ENCODE data around the gene COLGALT1. TPM values are rescaled to one million over a fixed set of nuclear protein-coding genes. Genes with fewer than 3 reads are reported as not detected.

COLGALT1 gene
- total and polyA plus RNA-seq, 2 experiments from 2014 or later: 18.2 to 63.4 TPM

DNA sequence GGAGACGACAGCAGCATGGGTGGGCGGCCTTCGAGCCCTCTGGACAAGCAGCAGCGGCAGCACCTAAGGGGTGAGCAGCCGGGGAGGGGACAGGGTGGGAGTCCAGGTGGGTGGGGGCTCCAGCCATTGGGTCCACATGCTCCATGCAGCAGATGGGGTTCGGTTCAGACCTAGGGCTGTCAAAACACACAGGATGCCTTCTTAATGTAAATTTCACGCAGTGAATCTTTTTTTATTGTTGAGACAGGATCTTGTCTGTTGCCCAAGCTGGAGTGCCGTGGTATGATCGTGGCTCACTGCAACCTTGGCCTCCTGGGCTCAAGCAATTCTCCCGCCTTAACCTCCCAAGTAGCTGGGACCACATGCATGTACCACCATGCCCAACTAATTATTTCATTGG, 28.1 kb upstream of the COLGALT1 start:
- no peaks in the 10 kb centered on the region for H3K79me2 ChIP-seq (replicated peaks; ENCODE audit: insufficient read depth)
- H3K4me3 ChIP-seq: no peak overlapping the region
- no peak overlapping the region for H3K4me2 ChIP-seq
- TF ChIP-seq ZNF114 (CRISPR knock-in tag; IDR thresholded peaks at IDR 0.05) (no peak), POLR2AphosphoS5 (IDR thresholded peaks at IDR 0.05; ENCODE audit: low read depth) (no peak), EZH2 (IDR thresholded peaks at IDR 0.05; ENCODE audit: low read depth, unreplicated experiment) (no peak), CREB1 (CRISPR knock-in tag; IDR thresholded peaks at IDR 0.05; ENCODE audit: low read depth) (no peak), STAT1 (IDR thresholded peaks at IDR 0.05; ENCODE audit: unreplicated experiment) (no peak), EZH2phosphoT487 (IDR thresholded peaks at IDR 0.05; ENCODE audit: unreplicated experiment) (no peak), JUNB (IDR thresholded peaks at IDR 0.05; ENCODE audit: unreplicated experiment) (no peak), NANOG (IDR thresholded peaks at IDR 0.05; ENCODE audit: borderline replicate concordance) (no peak)
- TF ChIP-seq, protein P1, sequence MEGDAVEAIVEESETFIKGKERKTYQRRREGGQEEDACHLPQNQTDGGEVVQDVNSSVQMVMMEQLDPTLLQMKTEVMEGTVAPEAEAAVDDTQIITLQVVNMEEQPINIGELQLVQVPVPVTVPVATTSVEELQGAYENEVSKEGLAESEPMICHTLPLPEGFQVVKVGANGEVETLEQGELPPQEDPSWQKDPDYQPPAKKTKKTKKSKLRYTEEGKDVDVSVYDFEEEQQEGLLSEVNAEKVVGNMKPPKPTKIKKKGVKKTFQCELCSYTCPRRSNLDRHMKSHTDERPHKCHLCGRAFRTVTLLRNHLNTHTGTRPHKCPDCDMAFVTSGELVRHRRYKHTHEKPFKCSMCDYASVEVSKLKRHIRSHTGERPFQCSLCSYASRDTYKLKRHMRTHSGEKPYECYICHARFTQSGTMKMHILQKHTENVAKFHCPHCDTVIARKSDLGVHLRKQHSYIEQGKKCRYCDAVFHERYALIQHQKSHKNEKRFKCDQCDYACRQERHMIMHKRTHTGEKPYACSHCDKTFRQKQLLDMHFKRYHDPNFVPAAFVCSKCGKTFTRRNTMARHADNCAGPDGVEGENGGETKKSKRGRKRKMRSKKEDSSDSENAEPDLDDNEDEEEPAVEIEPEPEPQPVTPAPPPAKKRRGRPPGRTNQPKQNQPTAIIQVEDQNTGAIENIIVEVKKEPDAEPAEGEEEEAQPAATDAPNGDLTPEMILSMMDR (conservative IDR thresholded peaks at IDR 0.05; ENCODE audit: low read depth in 2 of 2): no peak
- TF ChIP-seq, protein P2, sequence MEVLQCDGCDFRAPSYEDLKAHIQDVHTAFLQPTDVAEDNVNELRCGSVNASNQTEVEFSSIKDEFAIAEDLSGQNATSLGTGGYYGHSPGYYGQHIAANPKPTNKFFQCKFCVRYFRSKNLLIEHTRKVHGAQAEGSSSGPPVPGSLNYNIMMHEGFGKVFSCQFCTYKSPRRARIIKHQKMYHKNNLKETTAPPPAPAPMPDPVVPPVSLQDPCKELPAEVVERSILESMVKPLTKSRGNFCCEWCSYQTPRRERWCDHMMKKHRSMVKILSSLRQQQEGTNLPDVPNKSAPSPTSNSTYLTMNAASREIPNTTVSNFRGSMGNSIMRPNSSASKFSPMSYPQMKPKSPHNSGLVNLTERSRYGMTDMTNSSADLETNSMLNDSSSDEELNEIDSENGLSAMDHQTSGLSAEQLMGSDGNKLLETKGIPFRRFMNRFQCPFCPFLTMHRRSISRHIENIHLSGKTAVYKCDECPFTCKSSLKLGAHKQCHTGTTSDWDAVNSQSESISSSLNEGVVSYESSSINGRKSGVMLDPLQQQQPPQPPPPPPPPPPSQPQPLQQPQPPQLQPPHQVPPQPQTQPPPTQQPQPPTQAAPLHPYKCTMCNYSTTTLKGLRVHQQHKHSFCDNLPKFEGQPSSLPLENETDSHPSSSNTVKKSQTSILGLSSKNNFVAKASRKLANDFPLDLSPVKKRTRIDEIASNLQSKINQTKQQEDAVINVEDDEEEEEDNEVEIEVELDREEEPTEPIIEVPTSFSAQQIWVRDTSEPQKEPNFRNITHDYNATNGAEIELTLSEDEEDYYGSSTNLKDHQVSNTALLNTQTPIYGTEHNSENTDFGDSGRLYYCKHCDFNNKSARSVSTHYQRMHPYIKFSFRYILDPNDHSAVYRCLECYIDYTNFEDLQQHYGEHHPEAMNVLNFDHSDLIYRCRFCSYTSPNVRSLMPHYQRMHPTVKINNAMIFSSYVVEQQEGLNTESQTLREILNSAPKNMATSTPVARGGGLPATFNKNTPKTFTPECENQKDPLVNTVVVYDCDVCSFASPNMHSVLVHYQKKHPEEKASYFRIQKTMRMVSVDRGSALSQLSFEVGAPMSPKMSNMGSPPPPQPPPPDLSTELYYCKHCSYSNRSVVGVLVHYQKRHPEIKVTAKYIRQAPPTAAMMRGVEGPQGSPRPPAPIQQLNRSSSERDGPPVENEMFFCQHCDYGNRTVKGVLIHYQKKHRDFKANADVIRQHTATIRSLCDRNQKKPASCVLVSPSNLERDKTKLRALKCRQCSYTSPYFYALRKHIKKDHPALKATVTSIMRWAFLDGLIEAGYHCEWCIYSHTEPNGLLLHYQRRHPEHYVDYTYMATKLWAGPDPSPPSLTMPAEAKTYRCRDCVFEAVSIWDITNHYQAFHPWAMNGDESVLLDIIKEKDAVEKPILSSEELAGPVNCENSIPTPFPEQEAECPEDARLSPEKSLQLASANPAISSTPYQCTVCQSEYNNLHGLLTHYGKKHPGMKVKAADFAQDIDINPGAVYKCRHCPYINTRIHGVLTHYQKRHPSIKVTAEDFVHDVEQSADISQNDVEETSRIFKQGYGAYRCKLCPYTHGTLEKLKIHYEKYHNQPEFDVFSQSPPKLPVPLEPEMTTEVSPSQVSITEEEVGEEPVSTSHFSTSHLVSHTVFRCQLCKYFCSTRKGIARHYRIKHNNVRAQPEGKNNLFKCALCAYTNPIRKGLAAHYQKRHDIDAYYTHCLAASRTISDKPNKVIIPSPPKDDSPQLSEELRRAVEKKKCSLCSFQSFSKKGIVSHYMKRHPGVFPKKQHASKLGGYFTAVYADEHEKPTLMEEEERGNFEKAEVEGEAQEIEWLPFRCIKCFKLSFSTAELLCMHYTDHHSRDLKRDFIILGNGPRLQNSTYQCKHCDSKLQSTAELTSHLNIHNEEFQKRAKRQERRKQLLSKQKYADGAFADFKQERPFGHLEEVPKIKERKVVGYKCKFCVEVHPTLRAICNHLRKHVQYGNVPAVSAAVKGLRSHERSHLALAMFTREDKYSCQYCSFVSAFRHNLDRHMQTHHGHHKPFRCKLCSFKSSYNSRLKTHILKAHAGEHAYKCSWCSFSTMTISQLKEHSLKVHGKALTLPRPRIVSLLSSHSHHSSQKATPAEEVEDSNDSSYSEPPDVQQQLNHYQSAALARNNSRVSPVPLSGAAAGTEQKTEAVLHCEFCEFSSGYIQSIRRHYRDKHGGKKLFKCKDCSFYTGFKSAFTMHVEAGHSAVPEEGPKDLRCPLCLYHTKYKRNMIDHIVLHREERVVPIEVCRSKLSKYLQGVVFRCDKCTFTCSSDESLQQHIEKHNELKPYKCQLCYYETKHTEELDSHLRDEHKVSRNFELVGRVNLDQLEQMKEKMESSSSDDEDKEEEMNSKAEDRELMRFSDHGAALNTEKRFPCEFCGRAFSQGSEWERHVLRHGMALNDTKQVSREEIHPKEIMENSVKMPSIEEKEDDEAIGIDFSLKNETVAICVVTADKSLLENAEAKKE (CRISPR knock-in tag; IDR thresholded peaks at IDR 0.05): no peak
- TF ChIP-seq, protein P3, sequence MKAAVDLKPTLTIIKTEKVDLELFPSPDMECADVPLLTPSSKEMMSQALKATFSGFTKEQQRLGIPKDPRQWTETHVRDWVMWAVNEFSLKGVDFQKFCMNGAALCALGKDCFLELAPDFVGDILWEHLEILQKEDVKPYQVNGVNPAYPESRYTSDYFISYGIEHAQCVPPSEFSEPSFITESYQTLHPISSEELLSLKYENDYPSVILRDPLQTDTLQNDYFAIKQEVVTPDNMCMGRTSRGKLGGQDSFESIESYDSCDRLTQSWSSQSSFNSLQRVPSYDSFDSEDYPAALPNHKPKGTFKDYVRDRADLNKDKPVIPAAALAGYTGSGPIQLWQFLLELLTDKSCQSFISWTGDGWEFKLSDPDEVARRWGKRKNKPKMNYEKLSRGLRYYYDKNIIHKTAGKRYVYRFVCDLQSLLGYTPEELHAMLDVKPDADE (IDR thresholded peaks at IDR 0.05): no peak
- TF ChIP-seq, protein P4, sequence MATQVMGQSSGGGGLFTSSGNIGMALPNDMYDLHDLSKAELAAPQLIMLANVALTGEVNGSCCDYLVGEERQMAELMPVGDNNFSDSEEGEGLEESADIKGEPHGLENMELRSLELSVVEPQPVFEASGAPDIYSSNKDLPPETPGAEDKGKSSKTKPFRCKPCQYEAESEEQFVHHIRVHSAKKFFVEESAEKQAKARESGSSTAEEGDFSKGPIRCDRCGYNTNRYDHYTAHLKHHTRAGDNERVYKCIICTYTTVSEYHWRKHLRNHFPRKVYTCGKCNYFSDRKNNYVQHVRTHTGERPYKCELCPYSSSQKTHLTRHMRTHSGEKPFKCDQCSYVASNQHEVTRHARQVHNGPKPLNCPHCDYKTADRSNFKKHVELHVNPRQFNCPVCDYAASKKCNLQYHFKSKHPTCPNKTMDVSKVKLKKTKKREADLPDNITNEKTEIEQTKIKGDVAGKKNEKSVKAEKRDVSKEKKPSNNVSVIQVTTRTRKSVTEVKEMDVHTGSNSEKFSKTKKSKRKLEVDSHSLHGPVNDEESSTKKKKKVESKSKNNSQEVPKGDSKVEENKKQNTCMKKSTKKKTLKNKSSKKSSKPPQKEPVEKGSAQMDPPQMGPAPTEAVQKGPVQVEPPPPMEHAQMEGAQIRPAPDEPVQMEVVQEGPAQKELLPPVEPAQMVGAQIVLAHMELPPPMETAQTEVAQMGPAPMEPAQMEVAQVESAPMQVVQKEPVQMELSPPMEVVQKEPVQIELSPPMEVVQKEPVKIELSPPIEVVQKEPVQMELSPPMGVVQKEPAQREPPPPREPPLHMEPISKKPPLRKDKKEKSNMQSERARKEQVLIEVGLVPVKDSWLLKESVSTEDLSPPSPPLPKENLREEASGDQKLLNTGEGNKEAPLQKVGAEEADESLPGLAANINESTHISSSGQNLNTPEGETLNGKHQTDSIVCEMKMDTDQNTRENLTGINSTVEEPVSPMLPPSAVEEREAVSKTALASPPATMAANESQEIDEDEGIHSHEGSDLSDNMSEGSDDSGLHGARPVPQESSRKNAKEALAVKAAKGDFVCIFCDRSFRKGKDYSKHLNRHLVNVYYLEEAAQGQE (IDR thresholded peaks at IDR 0.05; ENCODE audit: unreplicated experiment): no peak
- no peaks in the 10 kb centered on the region for H3K27me3 ChIP-seq (ENCODE audit: insufficient read depth)
- H3K36me3 ChIP-seq (ENCODE audit: insufficient read depth): no peaks in the 10 kb centered on the region
- no peak for ATAC-seq
- no peaks in the 10 kb centered on the region for H4K20me1 ChIP-seq (replicated peaks; ENCODE audit: insufficient read depth)
- H3K4me3 Mint-ChIP-seq: no peak overlapping the region
- H3F3A ChIP-seq (replicated peaks; ENCODE audit: low read depth): 0 out of 2 replicates have a peak, but pooled peaks cover 7% of the 10 kb centered on the region
- H3K4me1 ChIP-seq (ENCODE audit: insufficient read depth): peaks cover 10% of the 10 kb centered on the region
- DNase-seq (ENCODE audit: low spot score): no peak
- peaks cover 3% of the 10 kb centered on the region; the same call in 1 of the 3 replicates for H3K36me3 Mint-ChIP-seq (ENCODE audit: low read depth)
- no peak overlapping the region for H3K27ac ChIP-seq (ENCODE audit: low read depth)
- H3K27ac Mint-ChIP-seq: no peak overlapping the region
- H3K27me3 Mint-ChIP-seq (ENCODE audit: insufficient read depth, low read depth, poor library complexity): peaks cover 23% of the 10 kb centered on the region
- peaks cover 2% of the 10 kb centered on the region; the same call in 1 of the 3 replicates for H3K4me1 Mint-ChIP-seq
- H3K9me2 ChIP-seq (ENCODE audit: insufficient read depth): no peaks in the 10 kb centered on the region
- peaks cover 6% of the 10 kb centered on the region; the same call in 1 of the 3 replicates for H3K9me3 Mint-ChIP-seq
- H2AFZ ChIP-seq: no peak overlapping the region
